ENCODE measurements around the gene SCRN1. TPM values are rescaled to one million over a fixed set of nuclear protein-coding genes. Genes with fewer than 3 reads are reported as not detected.

The SCRN1 gene
- total and polyA plus RNA-seq, 2 of the 13 experiments (the other 11 are each of a cell fraction or from before 2014, with no cell fraction given), result 43.2 to 49.8 TPM

GRCh38 chr7:29987811-29988317, 1.7 kb downstream of the SCRN1 start (continued):
- TF ChIP-seq JUND (CRISPR knock-in tag; IDR thresholded peaks at IDR 0.05) (peak; percentile 83; the same call in 1 of the 2 replicates), MAFG (CRISPR knock-in tag; IDR thresholded peaks at IDR 0.05) (no peak), SAP130 (CRISPR knock-in tag; IDR thresholded peaks at IDR 0.05; ENCODE audit: low read depth) (peak; percentile 83), PPARG (CRISPR knock-in tag; conservative IDR thresholded peaks at IDR 0.05) (peak; percentile 59), ZBTB34 (CRISPR knock-in tag; IDR thresholded peaks at IDR 0.05) (no peak), ARID2 (CRISPR knock-in tag; IDR thresholded peaks at IDR 0.05; ENCODE audit: borderline replicate concordance) (no peak), SMAD1 (CRISPR knock-in tag; IDR thresholded peaks at IDR 0.05; ENCODE audit: borderline replicate concordance, low read depth) (no peak), TFAP4 (IDR thresholded peaks at IDR 0.05; ENCODE audit: borderline replicate concordance, low read depth) (no peak), IKZF5 (CRISPR knock-in tag; IDR thresholded peaks at IDR 0.05) (no peak), BHLHE40 (IDR thresholded peaks at IDR 0.05; ENCODE audit: low read length) (0 out of 2 replicates have a peak, but pooled peaks have one; percentile 16), TEAD2 (CRISPR knock-in tag; IDR thresholded peaks at IDR 0.05) (no peak), ZBTB33 (CRISPR knock-in tag; IDR thresholded peaks at IDR 0.05) (no peak), PAX8 (CRISPR knock-in tag; IDR thresholded peaks at IDR 0.05; ENCODE audit: borderline replicate concordance) (no peak), LCORL (IDR thresholded peaks at IDR 0.05) (0 out of 2 replicates have a peak, but pooled peaks have one; percentile 15), LCORL (CRISPR knock-in tag; IDR thresholded peaks at IDR 0.05) (no peak), HIVEP1 (CRISPR knock-in tag; IDR thresholded peaks at IDR 0.05) (no peak), ZNF788 (CRISPR knock-in tag; IDR thresholded peaks at IDR 0.05; ENCODE audit: borderline replicate concordance) (no peak), MYPOP (CRISPR knock-in tag; IDR thresholded peaks at IDR 0.05) (no peak; the same call in 1 of the 2 replicates), TARDBP (CRISPR knock-in tag; IDR thresholded peaks at IDR 0.05) (no peak), FOXK2 (IDR thresholded peaks at IDR 0.05) (0 out of 2 replicates have a peak, but pooled peaks have one; percentile 35), CEBPB (IDR thresholded peaks at IDR 0.05; ENCODE audit: borderline replicate concordance, low read depth, low read length) (peak; percentile 37; the same call in 1 of the 2 replicates), FOXA3 (CRISPR knock-in tag; IDR thresholded peaks at IDR 0.05) (peak; percentile 71), ZNF343 (CRISPR knock-in tag; IDR thresholded peaks at IDR 0.05) (no peak), EHMT2 (IDR thresholded peaks at IDR 0.05; ENCODE audit: borderline replicate concordance, low read depth, low read length) (no peak; the same call in 1 of the 2 replicates)

Measured in HepG2 (cell line).